Activated B cell treated with CpG ODN at 0.5 μM for 24 hours (primary cell): ENCODE measurements around the gene ROR1. TPM values are rescaled to one million over a fixed set of nuclear protein-coding genes. Genes with fewer than 3 reads are reported as not detected.
"Not testable (repeated sequence)": the region's sequence is repeated elsewhere in the genome, so short reads cannot be mapped to it uniquely, and the experiment has no call there.

Experiments
- ATAC-seq: fragments of 200-7000 bp; cut with Tn5 transposase; one replicate; pipeline ENCODE4 v1.10.0; 2021; ENCODE audit warnings: low read depth, mild to moderate bottlenecking, moderate library complexity
- CTCF ChIA-PET: fragments of 350-600 bp; sonication (Branson Sonifier 250); formaldehyde crosslinking; loops from one replicate; lab custom pipeline; 2021; ENCODE audit warnings: antibody characterized with exemption; lab: Charles Lee
- POLR2A ChIA-PET: fragments of 350-600 bp; sonication (Branson Sonifier 250); formaldehyde crosslinking; loops from one replicate; lab custom pipeline; 2021; ENCODE audit warnings: antibody characterized with exemption; lab: Charles Lee
- DNase-seq: peaks from one replicate; pipeline ENCODE4 v3.0.0; 2022
- H3K27ac Mint-ChIP-seq: one replicate; pipeline ENCODE4 v1.8.0; 2020; ENCODE audit warnings: mixed read lengths
- H3K27me3 Mint-ChIP-seq: one replicate; pipeline ENCODE4 v1.8.0; 2021; ENCODE audit warnings: mixed read lengths
- H3K36me3 Mint-ChIP-seq: one replicate; pipeline ENCODE4 v1.8.0; 2021; ENCODE audit warnings: low read depth, mixed read lengths
- H3K4me1 Mint-ChIP-seq: one replicate; pipeline ENCODE4 v1.8.0; 2021; ENCODE audit warnings: mixed read lengths
- H3K4me3 Mint-ChIP-seq: one replicate; pipeline ENCODE4 v1.8.0; 2020; ENCODE audit warnings: mild to moderate bottlenecking, mixed read lengths
- H3K9me3 Mint-ChIP-seq: one replicate; pipeline ENCODE4 v1.8.0; 2020; ENCODE audit warnings: mixed read lengths
- intact Hi-C: fragments of 100-400 bp; cut with micrococcal nuclease; formaldehyde crosslinking; loops from one replicate; pipeline ENCODE4 v1.15.1; 2024
- total RNA-seq: library from RNA; stranded (reverse); gene quantifications from 2 replicates; pipeline ENCODE4 v1.2.3, GENCODE V29; 2022
- TF ChIP-seq, protein P1 (sequence below): fragments of 200-600 bp; IDR thresholded peaks from one replicate; pipeline ENCODE4 v1.8.0; 2022; ENCODE audit warnings: antibody characterized with exemption, mild to moderate bottlenecking

ROR1 gene
- total RNA-seq, 1 donor from 2014 or later: 2.2 TPM

DNA sequence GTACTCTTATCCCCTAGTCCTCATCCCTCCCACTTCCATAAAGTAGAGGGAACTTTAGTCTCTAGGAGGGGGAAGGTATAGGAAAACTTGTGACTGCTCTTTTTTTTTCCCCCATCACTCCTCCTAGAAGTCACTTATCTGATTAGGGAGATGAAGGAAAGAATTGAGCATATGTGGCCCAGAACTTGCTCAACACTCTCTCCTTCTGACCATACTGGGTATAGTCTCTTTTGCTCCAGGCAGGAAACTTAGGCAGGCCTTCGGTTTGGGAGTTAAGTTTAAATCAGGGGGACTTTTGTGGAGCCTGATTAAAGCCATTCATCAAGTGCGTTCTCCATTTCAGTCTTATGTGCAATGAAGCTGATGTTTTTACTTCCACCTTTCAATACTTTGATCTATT lies 435.4 kb downstream of the ROR1 start:
- Mint-ChIP-seq H3K4me1 (no peaks in the 10 kb centered on the region), H3K36me3 (no peaks in the 10 kb centered on the region), H3K27me3 (peaks cover 13% of the 10 kb centered on the region), H3K27ac (no peak overlapping the region), H3K4me3 (no peak overlapping the region), H3K9me3 (no peaks in the 10 kb centered on the region)
- ATAC-seq (no peak), DNase-seq (no peak)
- ChIA-PET CTCF (no interaction called here), POLR2A (no interaction called here)
- TF ChIP-seq, protein P1, sequence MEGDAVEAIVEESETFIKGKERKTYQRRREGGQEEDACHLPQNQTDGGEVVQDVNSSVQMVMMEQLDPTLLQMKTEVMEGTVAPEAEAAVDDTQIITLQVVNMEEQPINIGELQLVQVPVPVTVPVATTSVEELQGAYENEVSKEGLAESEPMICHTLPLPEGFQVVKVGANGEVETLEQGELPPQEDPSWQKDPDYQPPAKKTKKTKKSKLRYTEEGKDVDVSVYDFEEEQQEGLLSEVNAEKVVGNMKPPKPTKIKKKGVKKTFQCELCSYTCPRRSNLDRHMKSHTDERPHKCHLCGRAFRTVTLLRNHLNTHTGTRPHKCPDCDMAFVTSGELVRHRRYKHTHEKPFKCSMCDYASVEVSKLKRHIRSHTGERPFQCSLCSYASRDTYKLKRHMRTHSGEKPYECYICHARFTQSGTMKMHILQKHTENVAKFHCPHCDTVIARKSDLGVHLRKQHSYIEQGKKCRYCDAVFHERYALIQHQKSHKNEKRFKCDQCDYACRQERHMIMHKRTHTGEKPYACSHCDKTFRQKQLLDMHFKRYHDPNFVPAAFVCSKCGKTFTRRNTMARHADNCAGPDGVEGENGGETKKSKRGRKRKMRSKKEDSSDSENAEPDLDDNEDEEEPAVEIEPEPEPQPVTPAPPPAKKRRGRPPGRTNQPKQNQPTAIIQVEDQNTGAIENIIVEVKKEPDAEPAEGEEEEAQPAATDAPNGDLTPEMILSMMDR: no peak
- intact Hi-C loops: no loop called here

DNA sequence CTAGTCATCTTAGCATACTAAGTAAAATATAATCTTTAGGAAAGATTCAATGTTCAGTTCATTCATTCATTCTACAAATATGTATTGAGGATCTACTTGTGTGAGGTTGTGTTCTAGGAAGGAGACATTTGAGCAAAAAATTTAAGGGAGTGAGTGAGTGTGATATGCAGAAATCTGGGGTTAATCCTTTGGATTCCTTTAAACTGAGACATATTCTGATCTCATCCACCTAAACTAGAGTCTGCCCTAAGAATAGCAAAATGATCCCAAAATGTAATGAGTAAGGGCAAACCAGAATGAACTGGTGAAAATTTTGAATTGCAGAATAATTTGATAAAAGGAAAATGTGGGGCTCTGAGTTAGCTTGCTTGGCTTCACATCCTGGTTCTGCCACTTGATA lies 438.2 kb downstream of the ROR1 start:
- CTCF ChIA-PET: no interaction called here
- no peaks in the 10 kb centered on the region for H3K36me3 Mint-ChIP-seq
- TF ChIP-seq, protein P1: no peak

DNA sequence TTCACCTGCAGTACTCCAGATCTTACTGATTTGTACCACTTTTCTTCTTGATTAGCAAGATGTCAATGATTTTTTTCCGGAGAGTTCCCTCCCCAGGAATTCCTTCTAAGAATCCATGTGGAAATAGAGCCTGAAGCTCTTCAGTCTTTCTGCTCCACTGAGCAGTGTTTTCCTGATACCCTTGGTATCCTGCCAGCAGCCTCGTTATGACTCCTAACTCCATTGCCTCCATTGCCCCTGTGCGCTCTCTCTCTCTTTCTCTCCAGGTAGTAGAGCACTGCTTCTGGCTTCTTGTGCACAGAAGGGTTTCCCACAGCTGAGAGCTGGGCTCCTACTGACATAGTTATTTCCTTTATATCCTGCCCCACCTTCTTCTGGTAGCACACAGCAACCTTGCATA lies 441.8 kb downstream of the ROR1 start:
- no peak for DNase-seq
- H3K4me3 Mint-ChIP-seq: no peak overlapping the region
- no peaks in the 10 kb centered on the region for H3K36me3 Mint-ChIP-seq
- no peak overlapping the region for H3K27ac Mint-ChIP-seq
- H3K4me1 Mint-ChIP-seq: no peaks in the 10 kb centered on the region
- no peak for ATAC-seq
- ChIA-PET POLR2A (no interaction called here), CTCF (no interaction called here)
- TF ChIP-seq, protein P1: no peak
- H3K9me3 Mint-ChIP-seq: no peaks in the 10 kb centered on the region
- H3K27me3 Mint-ChIP-seq: peaks cover 14% of the 10 kb centered on the region
- intact Hi-C loops: no loop called here

More for the DNA sequence above, 438.2 kb downstream of the ROR1 start:
- no peak overlapping the region for H3K27ac Mint-ChIP-seq
- no peaks in the 10 kb centered on the region for H3K4me1 Mint-ChIP-seq
- no peak for DNase-seq
- peaks cover 13% of the 10 kb centered on the region for H3K27me3 Mint-ChIP-seq
- no peak overlapping the region for H3K4me3 Mint-ChIP-seq
- intact Hi-C loops: no loop called here
- H3K9me3 Mint-ChIP-seq: no peaks in the 10 kb centered on the region
- POLR2A ChIA-PET: no interaction called here
- ATAC-seq: no peak

DNA sequence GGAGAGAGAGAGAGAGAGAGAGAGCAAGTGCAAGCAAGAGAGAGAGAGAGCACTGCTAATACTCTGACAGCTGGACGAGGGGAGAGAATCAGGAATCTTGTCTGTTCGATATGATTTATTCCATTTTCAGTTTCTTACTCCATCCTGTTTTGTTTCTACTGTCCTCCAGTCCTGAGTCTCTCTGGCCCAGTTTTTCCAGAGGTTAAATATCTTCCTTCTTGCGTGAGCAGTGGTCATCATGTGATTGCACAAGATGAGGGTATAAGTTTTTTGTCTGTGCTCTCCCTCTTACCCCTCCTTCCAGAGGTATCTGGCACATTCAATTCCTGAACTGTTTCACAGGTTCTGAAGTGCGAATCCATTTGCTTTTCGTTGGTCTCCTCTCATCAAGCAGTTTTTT lies 446.4 kb downstream of the ROR1 start:
- Mint-ChIP-seq H3K27ac (no peak overlapping the region), H3K4me3 (no peak overlapping the region), H3K9me3 (no peaks in the 10 kb centered on the region), H3K27me3 (peaks cover 6% of the 10 kb centered on the region), H3K4me1 (no peaks in the 10 kb centered on the region), H3K36me3 (no peaks in the 10 kb centered on the region)
- CTCF ChIA-PET: no interaction called here
- intact Hi-C loops: no loop called here
- DNase-seq (no peak), ATAC-seq (no peak)
- TF ChIP-seq, protein P1: no peak
- POLR2A ChIA-PET: no interaction called here

DNA sequence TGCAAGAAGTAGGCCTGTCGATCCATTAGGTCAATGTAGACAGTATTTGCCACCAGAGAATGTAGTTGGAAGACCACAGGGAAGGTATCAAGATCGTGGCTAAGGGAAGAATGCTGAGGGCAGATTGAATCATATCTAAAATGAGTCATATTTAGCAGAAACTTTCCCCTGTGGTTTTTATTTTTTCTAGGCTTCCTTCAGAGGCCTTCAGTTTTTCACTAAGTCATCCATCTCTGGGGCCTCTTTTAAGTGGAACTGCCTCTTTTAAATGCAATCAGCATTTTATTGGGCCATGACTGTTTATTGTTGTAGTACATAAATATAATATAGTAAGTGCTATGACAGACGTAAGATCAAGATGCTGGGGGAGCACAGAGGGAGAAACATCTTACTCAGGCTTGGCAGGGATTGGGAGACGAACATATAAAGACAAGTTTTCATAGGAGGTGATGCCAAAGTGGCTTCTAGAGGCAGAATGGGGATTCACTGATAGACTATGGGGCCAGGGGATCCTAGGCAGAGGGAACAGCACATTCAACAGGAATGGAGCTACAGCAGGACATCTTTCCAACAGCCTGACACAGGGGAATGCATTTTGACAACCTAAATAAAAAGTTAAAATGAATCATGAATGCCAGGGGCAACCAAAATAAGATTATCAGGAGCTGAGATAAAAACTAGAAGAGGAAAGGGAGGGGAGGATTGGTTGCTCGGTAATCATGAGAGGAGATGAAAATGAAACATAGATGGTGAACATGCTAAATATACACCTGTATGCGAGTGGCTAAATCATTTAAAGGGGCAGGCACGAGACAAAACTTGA lies 449.7 kb downstream of the ROR1 start:
- ChIA-PET POLR2A (no interaction called here), CTCF (no interaction called here)
- Mint-ChIP-seq H3K4me3 (no peak overlapping the region), H3K9me3 (no peaks in the 10 kb centered on the region), H3K36me3 (no peaks in the 10 kb centered on the region), H3K4me1 (no peaks in the 10 kb centered on the region), H3K27me3 (peaks cover 3% of the 10 kb centered on the region), H3K27ac (no peak overlapping the region)
- TF ChIP-seq, protein P1: no peak
- no peak for ATAC-seq
- DNase-seq: no peak
- intact Hi-C loops: no loop called here

DNA sequence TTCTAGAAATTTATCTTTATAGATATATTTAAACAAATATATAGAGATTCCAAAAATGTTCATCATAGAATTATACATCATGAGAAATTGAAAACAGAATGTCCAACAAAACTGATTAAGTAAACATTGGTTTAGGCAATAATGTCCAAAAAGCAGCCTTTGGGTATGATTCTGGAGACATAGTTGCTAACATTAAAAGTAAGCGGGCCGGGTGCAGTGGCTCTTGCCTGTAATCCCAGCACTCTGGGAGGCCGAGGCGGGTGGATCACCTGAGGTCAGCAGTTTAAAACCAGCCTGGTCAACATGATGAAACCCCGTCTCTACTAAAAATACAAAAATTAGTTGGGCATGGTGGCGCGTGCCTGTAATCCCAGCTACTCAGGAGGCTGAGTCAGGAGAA lies 450.4 kb downstream of the ROR1 start:
- H3K27me3 Mint-ChIP-seq, ATAC-seq, H3K27ac Mint-ChIP-seq, H3K36me3 Mint-ChIP-seq, H3K4me1 Mint-ChIP-seq, DNase-seq, H3K9me3 Mint-ChIP-seq, intact Hi-C loops, POLR2A ChIA-PET, CTCF ChIA-PET, H3K4me3 Mint-ChIP-seq: not testable (repeated sequence)
